Fibroblast of lung (primary cell): Measurements from ENCODE around the gene RPSA. TPM values are rescaled to one million over a fixed set of nuclear protein-coding genes. Genes with fewer than 3 reads are reported as not detected.

Source experiments
- DNase-seq, 2 donors: peaks; one replicate each; pipeline versions ENCODE4 v3.0.0 to v3.0.0-alpha.2; 2010; ENCODE audit warnings: low read depth in 2 of 2
- H2AFZ ChIP-seq: 2 replicates; pipeline ENCODE4 v1.5.1; 2012; ENCODE audit warnings: low read length, control low read depth, inconsistent platforms
- H3K27ac ChIP-seq: 2 replicates; pipeline ENCODE4 v1.5.1; 2011; ENCODE audit warnings: low read length, control low read depth; ENCODE audit not compliant: insufficient read depth
- H3K27me3 ChIP-seq: 2 replicates; pipeline ENCODE4 v1.5.1; 2011; ENCODE audit warnings: mild to moderate bottlenecking, low read length; ENCODE audit not compliant: control insufficient read depth, insufficient read depth
- H3K36me3 ChIP-seq: 2 replicates; pipeline ENCODE4 v1.5.1; 2011; ENCODE audit warnings: low read length; ENCODE audit not compliant: control insufficient read depth, insufficient read depth
- H3K4me1 ChIP-seq: 2 replicates; pipeline ENCODE4 v1.5.1; 2011; ENCODE audit warnings: low read length; ENCODE audit not compliant: control insufficient read depth, insufficient read depth; ENCODE audit errors: extremely low read depth
- H3K4me2 ChIP-seq: 2 replicates; pipeline ENCODE4 v1.5.1; 2011; ENCODE audit warnings: low read length, control low read depth; ENCODE audit not compliant: insufficient read depth; ENCODE audit errors: extremely low read depth
- H3K4me3 ChIP-seq, 4 experiments: fragments of 200-600 bp in 1 of 4; sonication (generic) in 1 of 4; replicated peaks in 1 of 4; 2 replicates each; pipeline ENCODE4 v1.5.1; 2011 to 2016; ENCODE audit warnings: low read length in 4 of 4, low read depth in 3 of 4, mild to moderate bottlenecking in 3 of 4, control low read depth in 2 of 4, inconsistent platforms in 1 of 4, mixed read lengths in 1 of 4; ENCODE audit not compliant: insufficient read depth in 1 of 4; ENCODE audit errors: control extremely low read depth in 1 of 4
- H3K79me2 ChIP-seq: 2 replicates; pipeline ENCODE4 v1.5.1; 2012; ENCODE audit warnings: mild to moderate bottlenecking, low read length, inconsistent platforms; ENCODE audit not compliant: control insufficient read depth, insufficient read depth
- H3K9ac ChIP-seq: 2 replicates; pipeline ENCODE4 v1.5.1; 2011; ENCODE audit warnings: mild to moderate bottlenecking, low read length, control low read depth; ENCODE audit not compliant: insufficient read depth
- H3K9me3 ChIP-seq: 2 replicates; pipeline ENCODE4 v1.5.1; 2012; ENCODE audit warnings: low read depth, low read length; ENCODE audit not compliant: control insufficient read depth, insufficient read depth
- H4K20me1 ChIP-seq: 2 replicates; pipeline ENCODE4 v1.5.1; 2011; ENCODE audit warnings: low read length; ENCODE audit not compliant: control insufficient read depth, insufficient read depth; ENCODE audit errors: extremely low read depth
- CTCF ChIP-seq, 2 donors: IDR thresholded peaks in 1 of 2; conservative IDR thresholded peaks in 1 of 2; 1 replicate in 1 of 2; 2 replicates in 1 of 2; pipeline ENCODE4 v1.5.1; 2011 to 2012; ENCODE audit warnings: low read length in 2 of 2, control low read depth in 1 of 2, inconsistent platforms in 1 of 2, low read depth in 1 of 2, mild to moderate bottlenecking in 1 of 2
- EZH2 ChIP-seq: IDR thresholded peaks from 2 replicates; pipeline ENCODE4 v1.5.1; 2012; ENCODE audit warnings: low read length, control low read depth, mild to moderate bottlenecking; ENCODE audit errors: missing control alignments
- polyA plus RNA-seq, 2 donors: library from polyadenylated mRNA; depleted of rRNA in 1 of 2; stranded (reverse) in 1 of 2; unstranded in 1 of 2; fragments of >200 nt; gene quantifications; 2 replicates each; pipeline ENCODE4 v1.2.1, GENCODE V29; 2011 to 2012; ENCODE audit warnings: missing spikeins in 1 of 2
- total RNA-seq: library from RNA; depleted of rRNA; stranded (reverse); fragments of >200 nt; gene quantifications from 2 replicates; pipeline ENCODE4 v1.2.1, GENCODE V29; 2014

The RPSA gene
- total and polyA plus RNA-seq, 2 donors (not counting 1 experiment from before 2014, with no cell fraction given): 1,607 to 2,369 TPM

- Histone ChIP-seq H3K27me3 (no peaks in the 10 kb centered on the region), H3K27ac (no peak overlapping the region), H3K9ac (no peak overlapping the region), H3K4me2 (no peak overlapping the region), H3K4me1 (peaks cover 3% of the 10 kb centered on the region), H2AFZ (no peak overlapping the region), H4K20me1 (no peaks in the 10 kb centered on the region), H3K4me3 (no peak overlapping the region), H3K79me2 (no peaks in the 10 kb centered on the region), H3K36me3 (no peaks in the 10 kb centered on the region), H3K9me3 (no peaks in the 10 kb centered on the region)
- DNase-seq: no peak
- TF ChIP-seq EZH2 (no peak), CTCF (conservative IDR thresholded peaks at IDR 0.05 in 1 of 2, IDR thresholded peaks at IDR 0.05 in 1 of 2; ENCODE audit: low read depth in 1 of 2, low read length in 2 of 2) (no peak)
Observed at GRCh38 chr3:39429466-39429865, 22.9 kb downstream of the RPSA start.

DNA sequence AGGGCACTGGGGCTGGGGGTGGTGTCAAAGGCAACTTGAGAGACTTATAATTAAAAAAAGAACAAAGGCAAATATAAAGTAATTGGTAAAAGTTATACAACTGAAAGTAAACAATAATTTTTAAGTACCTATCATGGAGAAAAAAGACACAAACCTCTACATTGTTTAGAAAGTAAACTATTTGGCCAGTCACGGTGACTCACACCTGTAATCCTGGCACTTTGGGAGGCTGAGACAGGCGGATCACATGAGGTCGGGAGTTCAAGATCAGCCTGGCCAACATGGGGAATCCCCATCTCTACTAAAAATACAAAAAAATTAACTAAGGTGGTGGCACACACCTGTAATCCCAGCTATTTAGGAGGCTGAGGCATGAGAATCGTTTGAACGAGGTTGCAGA lies 25.8 kb downstream of the RPSA start:
- no peaks in the 10 kb centered on the region for H4K20me1 ChIP-seq
- H3K4me3 ChIP-seq: no peak overlapping the region
- TF ChIP-seq CTCF (conservative IDR thresholded peaks at IDR 0.05 in 1 of 2, IDR thresholded peaks at IDR 0.05 in 1 of 2; ENCODE audit: low read depth in 1 of 2, low read length in 2 of 2): no peak
- H3K36me3 ChIP-seq: no peaks in the 10 kb centered on the region
- H3K4me1 ChIP-seq: peaks cover 7% of the 10 kb centered on the region
- H3K79me2 ChIP-seq: no peaks in the 10 kb centered on the region
- no peaks in the 10 kb centered on the region for H3K27me3 ChIP-seq
- no peaks in the 10 kb centered on the region for H3K9me3 ChIP-seq
- DNase-seq: no peak
- H3K27ac ChIP-seq: no peak overlapping the region
- H3K4me2 ChIP-seq: no peak overlapping the region
- no peak overlapping the region for H3K9ac ChIP-seq
- H2AFZ ChIP-seq: no peak overlapping the region

GRCh38 chr3:39433642-39434041 lies 27.1 kb downstream of the RPSA start:
- TF ChIP-seq CTCF (conservative IDR thresholded peaks at IDR 0.05 in 1 of 2, IDR thresholded peaks at IDR 0.05 in 1 of 2; ENCODE audit: low read depth in 1 of 2, low read length in 2 of 2) (no peak), EZH2 (no peak)
- Histone ChIP-seq H3K27ac (no peak overlapping the region), H3K9ac (no peak overlapping the region), H2AFZ (peak overlapping the region; percentile 72), H3K4me2 (peak overlapping the region; percentile 89), H3K36me3 (no peaks in the 10 kb centered on the region), H3K4me3 (no peak overlapping the region), H3K27me3 (no peaks in the 10 kb centered on the region), H3K9me3 (no peaks in the 10 kb centered on the region), H3K79me2 (no peaks in the 10 kb centered on the region), H4K20me1 (no peaks in the 10 kb centered on the region), H3K4me1 (peaks cover 7% of the 10 kb centered on the region)
- peak; percentile 60 to 66 for DNase-seq
